SK-N-SH treated with all-trans-retinoic acid at 6 μM for 48 hours (cell line): ENCODE measurements around the gene ILKAP.

Experiments used
- ATAC-seq: fragments of 200-7000 bp; cut with Tn5 transposase; 3 replicates; pipeline ENCODE4 v1.9.1; 2020; ENCODE audit warnings: mild to moderate bottlenecking, moderate library complexity
- ARNTL ChIP-seq: fragments of 450-650 bp; formaldehyde crosslinking; IDR thresholded peaks from 2 replicates; pipeline ENCODE4 v1.5.0; 2020; ENCODE audit warnings: low read depth, mild to moderate bottlenecking, moderate library complexity, borderline replicate concordance
- BACH2 ChIP-seq: fragments of 250-450 bp; sonication (Bioruptor Pico); IDR thresholded peaks from 2 replicates; pipeline ENCODE4 v1.9.0; 2021; ENCODE audit warnings: mild to moderate bottlenecking, borderline replicate concordance
- CSDC2 ChIP-seq: fragments of 250-450 bp; sonication (Bioruptor Pico); IDR thresholded peaks from 2 replicates; pipeline ENCODE4 v1.5.0; 2020; ENCODE audit warnings: mild to moderate bottlenecking, moderate library complexity
- CSRNP3 ChIP-seq: fragments of 250-450 bp; sonication (Bioruptor Pico); IDR thresholded peaks from 2 replicates; pipeline ENCODE4 v1.5.1; 2021; ENCODE audit warnings: mild to moderate bottlenecking, moderate library complexity
- ESRRG ChIP-seq: fragments of 250-450 bp; sonication (Bioruptor Pico); IDR thresholded peaks from 2 replicates; pipeline ENCODE4 v1.6.1; 2021; ENCODE audit warnings: mild to moderate bottlenecking
- ISL1 ChIP-seq: fragments of 250-450 bp; sonication (Bioruptor Pico); IDR thresholded peaks from 2 replicates; pipeline ENCODE4 v2.1.2; 2022; ENCODE audit warnings: mild to moderate bottlenecking, moderate library complexity
- OSR1 ChIP-seq: fragments of 250-450 bp; sonication (Bioruptor Pico); IDR thresholded peaks from 2 replicates; pipeline ENCODE4 v1.8.0; 2022; ENCODE audit warnings: moderate library complexity, mild to moderate bottlenecking, inconsistent platforms
- POU6F1 ChIP-seq: fragments of 250-450 bp; sonication (Bioruptor Pico); IDR thresholded peaks from 2 replicates; pipeline ENCODE4 v1.8.0; 2021; ENCODE audit warnings: low read depth, mild to moderate bottlenecking, moderate library complexity, borderline replicate concordance
- PPARA ChIP-seq: fragments of 250-450 bp; sonication (Bioruptor Pico); IDR thresholded peaks from 2 replicates; pipeline ENCODE4 v1.5.0; 2020; ENCODE audit warnings: mild to moderate bottlenecking, borderline replicate concordance
- RARB ChIP-seq: fragments of 250-450 bp; sonication (Bioruptor Pico); IDR thresholded peaks from 2 replicates; pipeline ENCODE4 v1.8.0; 2021; ENCODE audit warnings: mild to moderate bottlenecking, moderate library complexity
- SNAI2 ChIP-seq: fragments of 250-450 bp; sonication (Bioruptor Pico); IDR thresholded peaks from 2 replicates; pipeline ENCODE4 v1.5.0; 2020; ENCODE audit warnings: mild to moderate bottlenecking, moderate library complexity
- TCF4 ChIP-seq: fragments of 250-450 bp; sonication (Bioruptor Pico); IDR thresholded peaks from 2 replicates; pipeline ENCODE4 v1.8.0; 2021; ENCODE audit warnings: mild to moderate bottlenecking, moderate library complexity, borderline replicate concordance
- TOX ChIP-seq: fragments of 250-450 bp; sonication (Bioruptor Pico); IDR thresholded peaks from 2 replicates; pipeline ENCODE4 v1.8.0; 2021; ENCODE audit warnings: mild to moderate bottlenecking, moderate library complexity, borderline replicate concordance
- ZFP3 ChIP-seq: fragments of 250-450 bp; sonication (Bioruptor Pico); IDR thresholded peaks from 2 replicates; pipeline ENCODE4 v1.5.0; 2020; ENCODE audit warnings: mild to moderate bottlenecking, moderate library complexity
- ZFP30 ChIP-seq: fragments of 450-650 bp; formaldehyde crosslinking; IDR thresholded peaks from 2 replicates; pipeline ENCODE4 v1.5.0; 2022; ENCODE audit warnings: mild to moderate bottlenecking, moderate library complexity
- ZNF70 ChIP-seq: fragments of 450-650 bp; formaldehyde crosslinking; IDR thresholded peaks from 2 replicates; pipeline ENCODE4 v1.5.0; 2020; ENCODE audit warnings: mild to moderate bottlenecking, moderate library complexity
- ZNF8 ChIP-seq: fragments of 450-650 bp; formaldehyde crosslinking; IDR thresholded peaks from 2 replicates; pipeline ENCODE4 v1.5.0; 2020; ENCODE audit warnings: mild to moderate bottlenecking, moderate library complexity
- TF ChIP-seq, protein P1 (sequence below): fragments of 250-450 bp; sonication (Bioruptor Pico); IDR thresholded peaks from 2 replicates; pipeline ENCODE4 v1.5.1; 2020; ENCODE audit warnings: low read depth, mild to moderate bottlenecking, moderate library complexity
- TF ChIP-seq, protein P2 (sequence below): fragments of 250-450 bp; sonication (Bioruptor Pico); IDR thresholded peaks from 2 replicates; pipeline ENCODE4 v1.8.0; 2020; ENCODE audit warnings: mild to moderate bottlenecking, moderate library complexity, borderline replicate concordance
- TF ChIP-seq, protein P3 (sequence below): fragments of 250-450 bp; sonication (Bioruptor Pico); IDR thresholded peaks from 2 replicates; pipeline ENCODE4 v1.5.0; 2020; ENCODE audit warnings: mild to moderate bottlenecking, moderate library complexity

ILKAP gene

DNA sequence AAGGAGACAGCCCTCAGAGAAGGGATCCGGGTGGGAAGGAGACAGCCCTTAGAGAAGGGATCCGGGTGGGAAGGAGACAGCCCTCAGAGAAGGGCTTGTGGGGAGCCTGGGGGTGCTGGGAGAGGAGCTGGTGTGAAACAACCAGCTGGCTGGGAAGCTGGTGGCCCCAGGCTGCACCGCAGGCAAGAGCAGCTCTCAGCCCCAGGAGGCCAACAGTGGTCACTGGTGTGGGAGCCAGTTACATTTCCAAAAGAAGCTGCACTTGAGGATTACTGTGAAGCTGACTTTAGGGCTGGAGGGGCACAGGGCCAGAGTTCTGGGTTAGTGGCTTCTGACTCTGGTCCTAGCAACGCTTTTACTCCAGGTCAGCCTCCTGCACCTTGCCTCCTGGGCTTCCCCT lies 33.1 kb upstream of the ILKAP start:
- no peak for ATAC-seq
- TF ChIP-seq OSR1 (CRISPR knock-in tag), result no peak
- TF ChIP-seq CSDC2 (CRISPR knock-in tag), result no peak
- no peak for TF ChIP-seq POU6F1 (CRISPR knock-in tag)
- TF ChIP-seq CSRNP3 (CRISPR knock-in tag), result no peak
- TF ChIP-seq, all 23 proteins: peak for 0

DNA sequence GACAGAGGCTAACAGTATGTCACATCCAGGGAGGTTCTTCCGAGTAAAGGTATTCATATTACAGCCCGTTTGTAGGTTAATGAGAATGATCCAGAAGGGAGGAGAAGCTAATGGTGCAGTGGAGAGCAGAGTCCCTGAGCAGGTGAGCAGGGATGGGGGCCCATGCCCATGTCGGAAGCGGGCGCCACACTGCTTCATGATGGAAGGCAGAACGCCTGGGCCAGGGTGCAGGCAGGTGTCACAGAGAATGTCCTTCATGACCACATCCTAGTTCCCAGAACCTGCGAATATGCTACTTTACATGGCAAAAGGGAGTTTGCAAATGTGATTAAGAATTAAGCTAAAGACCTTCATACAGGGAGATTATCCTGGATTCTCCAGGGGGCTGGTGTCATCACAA lies 32.4 kb upstream of the ILKAP start:
- ATAC-seq, result no peak
- no peak for TF ChIP-seq ZFP3 (CRISPR knock-in tag)
- TF ChIP-seq, protein P1, sequence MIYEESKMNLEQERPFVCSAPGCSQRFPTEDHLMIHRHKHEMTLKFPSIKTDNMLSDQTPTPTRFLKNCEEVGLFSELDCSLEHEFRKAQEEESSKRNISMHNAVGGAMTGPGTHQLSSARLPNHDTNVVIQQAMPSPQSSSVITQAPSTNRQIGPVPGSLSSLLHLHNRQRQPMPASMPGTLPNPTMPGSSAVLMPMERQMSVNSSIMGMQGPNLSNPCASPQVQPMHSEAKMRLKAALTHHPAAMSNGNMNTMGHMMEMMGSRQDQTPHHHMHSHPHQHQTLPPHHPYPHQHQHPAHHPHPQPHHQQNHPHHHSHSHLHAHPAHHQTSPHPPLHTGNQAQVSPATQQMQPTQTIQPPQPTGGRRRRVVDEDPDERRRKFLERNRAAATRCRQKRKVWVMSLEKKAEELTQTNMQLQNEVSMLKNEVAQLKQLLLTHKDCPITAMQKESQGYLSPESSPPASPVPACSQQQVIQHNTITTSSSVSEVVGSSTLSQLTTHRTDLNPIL, result no peak
- TF ChIP-seq, protein P2, sequence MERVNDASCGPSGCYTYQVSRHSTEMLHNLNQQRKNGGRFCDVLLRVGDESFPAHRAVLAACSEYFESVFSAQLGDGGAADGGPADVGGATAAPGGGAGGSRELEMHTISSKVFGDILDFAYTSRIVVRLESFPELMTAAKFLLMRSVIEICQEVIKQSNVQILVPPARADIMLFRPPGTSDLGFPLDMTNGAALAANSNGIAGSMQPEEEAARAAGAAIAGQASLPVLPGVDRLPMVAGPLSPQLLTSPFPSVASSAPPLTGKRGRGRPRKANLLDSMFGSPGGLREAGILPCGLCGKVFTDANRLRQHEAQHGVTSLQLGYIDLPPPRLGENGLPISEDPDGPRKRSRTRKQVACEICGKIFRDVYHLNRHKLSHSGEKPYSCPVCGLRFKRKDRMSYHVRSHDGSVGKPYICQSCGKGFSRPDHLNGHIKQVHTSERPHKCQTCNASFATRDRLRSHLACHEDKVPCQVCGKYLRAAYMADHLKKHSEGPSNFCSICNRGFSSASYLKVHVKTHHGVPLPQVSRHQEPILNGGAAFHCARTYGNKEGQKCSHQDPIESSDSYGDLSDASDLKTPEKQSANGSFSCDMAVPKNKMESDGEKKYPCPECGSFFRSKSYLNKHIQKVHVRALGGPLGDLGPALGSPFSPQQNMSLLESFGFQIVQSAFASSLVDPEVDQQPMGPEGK (CRISPR knock-in tag), result no peak
- no peak for TF ChIP-seq ZNF8 (CRISPR knock-in tag)
- TF ChIP-seq ZNF70 (CRISPR knock-in tag), result no peak
- no peak for TF ChIP-seq BACH2 (CRISPR knock-in tag)
- TF ChIP-seq ESRRG (CRISPR knock-in tag), result no peak
- no peak for TF ChIP-seq POU6F1 (CRISPR knock-in tag)
- TF ChIP-seq TOX (CRISPR knock-in tag), result no peak
- TF ChIP-seq PPARA (CRISPR knock-in tag), result no peak
- TF ChIP-seq OSR1 (CRISPR knock-in tag), result no peak
- no peak for TF ChIP-seq CSRNP3 (CRISPR knock-in tag)
- no peak for TF ChIP-seq ISL1 (CRISPR knock-in tag)
- no peak for TF ChIP-seq ARNTL (CRISPR knock-in tag)
- no peak for TF ChIP-seq ZFP30 (CRISPR knock-in tag)
- TF ChIP-seq SNAI2 (CRISPR knock-in tag), result no peak
- no peak for TF ChIP-seq RARB
- TF ChIP-seq, protein P3, sequence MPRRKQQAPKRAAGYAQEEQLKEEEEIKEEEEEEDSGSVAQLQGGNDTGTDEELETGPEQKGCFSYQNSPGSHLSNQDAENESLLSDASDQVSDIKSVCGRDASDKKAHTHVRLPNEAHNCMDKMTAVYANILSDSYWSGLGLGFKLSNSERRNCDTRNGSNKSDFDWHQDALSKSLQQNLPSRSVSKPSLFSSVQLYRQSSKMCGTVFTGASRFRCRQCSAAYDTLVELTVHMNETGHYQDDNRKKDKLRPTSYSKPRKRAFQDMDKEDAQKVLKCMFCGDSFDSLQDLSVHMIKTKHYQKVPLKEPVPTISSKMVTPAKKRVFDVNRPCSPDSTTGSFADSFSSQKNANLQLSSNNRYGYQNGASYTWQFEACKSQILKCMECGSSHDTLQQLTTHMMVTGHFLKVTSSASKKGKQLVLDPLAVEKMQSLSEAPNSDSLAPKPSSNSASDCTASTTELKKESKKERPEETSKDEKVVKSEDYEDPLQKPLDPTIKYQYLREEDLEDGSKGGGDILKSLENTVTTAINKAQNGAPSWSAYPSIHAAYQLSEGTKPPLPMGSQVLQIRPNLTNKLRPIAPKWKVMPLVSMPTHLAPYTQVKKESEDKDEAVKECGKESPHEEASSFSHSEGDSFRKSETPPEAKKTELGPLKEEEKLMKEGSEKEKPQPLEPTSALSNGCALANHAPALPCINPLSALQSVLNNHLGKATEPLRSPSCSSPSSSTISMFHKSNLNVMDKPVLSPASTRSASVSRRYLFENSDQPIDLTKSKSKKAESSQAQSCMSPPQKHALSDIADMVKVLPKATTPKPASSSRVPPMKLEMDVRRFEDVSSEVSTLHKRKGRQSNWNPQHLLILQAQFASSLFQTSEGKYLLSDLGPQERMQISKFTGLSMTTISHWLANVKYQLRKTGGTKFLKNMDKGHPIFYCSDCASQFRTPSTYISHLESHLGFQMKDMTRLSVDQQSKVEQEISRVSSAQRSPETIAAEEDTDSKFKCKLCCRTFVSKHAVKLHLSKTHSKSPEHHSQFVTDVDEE (CRISPR knock-in tag), result no peak
- no peak for TF ChIP-seq TCF4
